GM12875 (cell line): ENCODE data around the gene TIMM44.
"Not testable (repeated sequence)": the region's sequence is repeated elsewhere in the genome, so short reads cannot be mapped to it uniquely, and the experiment has no call there.

Experiments used
- H3K4me3 ChIP-seq: one replicate; pipeline ENCODE4 v1.5.1; 2011; ENCODE audit warnings: low read depth, low read length, control low read depth
- TF ChIP-seq, protein P1 (sequence below): IDR thresholded peaks from 2 replicates; pipeline ENCODE4 v1.5.1; 2011; ENCODE audit warnings: low read depth, mild to moderate bottlenecking, control low read depth, inconsistent platforms, low read length, moderate library complexity, borderline replicate concordance; ENCODE audit not compliant: insufficient read depth

The TIMM44 gene

DNA sequence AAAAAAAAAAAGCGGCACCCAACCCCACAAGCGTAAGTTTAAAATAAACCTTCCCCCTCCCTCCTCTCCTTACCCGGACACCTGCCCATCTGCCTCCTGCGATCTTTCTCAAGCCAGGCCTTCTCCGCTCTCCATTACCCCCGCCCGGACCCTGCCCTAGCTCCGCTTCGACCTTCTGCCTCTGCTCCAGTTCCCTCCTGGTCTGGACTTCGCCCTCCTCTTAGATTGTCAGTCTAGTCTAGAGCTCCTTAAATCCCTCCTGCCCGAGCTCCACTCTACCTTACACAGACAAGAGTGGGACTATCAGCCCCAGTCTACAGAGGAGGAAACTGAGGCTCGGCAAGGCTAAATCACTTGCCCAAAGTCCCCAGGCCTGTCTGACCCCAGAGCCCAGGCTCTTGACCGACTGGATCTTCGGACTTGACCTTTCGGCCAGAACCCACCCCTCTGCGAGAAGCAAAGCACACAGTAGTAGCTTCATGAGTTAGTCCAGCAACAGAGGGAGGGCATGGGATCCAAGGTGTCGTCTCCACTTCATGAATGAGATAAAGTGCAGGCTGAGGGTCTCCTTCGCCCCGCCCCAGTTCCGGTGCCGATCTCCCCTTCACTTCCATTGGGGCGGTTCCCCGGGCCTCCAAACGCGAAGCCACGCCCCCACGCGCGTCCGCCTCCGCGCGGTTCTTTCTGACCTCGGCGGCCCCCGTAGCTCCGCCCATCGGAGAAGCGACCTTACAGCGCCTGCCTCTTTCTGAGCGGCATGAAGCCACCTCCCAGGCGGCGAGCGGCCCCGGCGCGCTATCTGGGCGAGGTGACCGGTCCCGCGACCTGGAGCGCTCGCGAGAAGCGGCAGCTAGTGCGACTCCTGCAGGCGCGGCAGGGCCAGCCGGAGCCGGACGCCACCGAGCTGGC is 23.6 kb downstream of the TIMM44 start, which contains the start of gene SNAPC2:
Gene SNAPC2, plus strand, starts transcription at position 729 of the 909 bp plus-strand sequence. Its CDS starts 29 bp downstream, at position 758.
- peak within 1 kb of the TSS; percentile 81 for H3K4me3 ChIP-seq
- TF ChIP-seq, protein P1, sequence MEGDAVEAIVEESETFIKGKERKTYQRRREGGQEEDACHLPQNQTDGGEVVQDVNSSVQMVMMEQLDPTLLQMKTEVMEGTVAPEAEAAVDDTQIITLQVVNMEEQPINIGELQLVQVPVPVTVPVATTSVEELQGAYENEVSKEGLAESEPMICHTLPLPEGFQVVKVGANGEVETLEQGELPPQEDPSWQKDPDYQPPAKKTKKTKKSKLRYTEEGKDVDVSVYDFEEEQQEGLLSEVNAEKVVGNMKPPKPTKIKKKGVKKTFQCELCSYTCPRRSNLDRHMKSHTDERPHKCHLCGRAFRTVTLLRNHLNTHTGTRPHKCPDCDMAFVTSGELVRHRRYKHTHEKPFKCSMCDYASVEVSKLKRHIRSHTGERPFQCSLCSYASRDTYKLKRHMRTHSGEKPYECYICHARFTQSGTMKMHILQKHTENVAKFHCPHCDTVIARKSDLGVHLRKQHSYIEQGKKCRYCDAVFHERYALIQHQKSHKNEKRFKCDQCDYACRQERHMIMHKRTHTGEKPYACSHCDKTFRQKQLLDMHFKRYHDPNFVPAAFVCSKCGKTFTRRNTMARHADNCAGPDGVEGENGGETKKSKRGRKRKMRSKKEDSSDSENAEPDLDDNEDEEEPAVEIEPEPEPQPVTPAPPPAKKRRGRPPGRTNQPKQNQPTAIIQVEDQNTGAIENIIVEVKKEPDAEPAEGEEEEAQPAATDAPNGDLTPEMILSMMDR: no peak

DNA sequence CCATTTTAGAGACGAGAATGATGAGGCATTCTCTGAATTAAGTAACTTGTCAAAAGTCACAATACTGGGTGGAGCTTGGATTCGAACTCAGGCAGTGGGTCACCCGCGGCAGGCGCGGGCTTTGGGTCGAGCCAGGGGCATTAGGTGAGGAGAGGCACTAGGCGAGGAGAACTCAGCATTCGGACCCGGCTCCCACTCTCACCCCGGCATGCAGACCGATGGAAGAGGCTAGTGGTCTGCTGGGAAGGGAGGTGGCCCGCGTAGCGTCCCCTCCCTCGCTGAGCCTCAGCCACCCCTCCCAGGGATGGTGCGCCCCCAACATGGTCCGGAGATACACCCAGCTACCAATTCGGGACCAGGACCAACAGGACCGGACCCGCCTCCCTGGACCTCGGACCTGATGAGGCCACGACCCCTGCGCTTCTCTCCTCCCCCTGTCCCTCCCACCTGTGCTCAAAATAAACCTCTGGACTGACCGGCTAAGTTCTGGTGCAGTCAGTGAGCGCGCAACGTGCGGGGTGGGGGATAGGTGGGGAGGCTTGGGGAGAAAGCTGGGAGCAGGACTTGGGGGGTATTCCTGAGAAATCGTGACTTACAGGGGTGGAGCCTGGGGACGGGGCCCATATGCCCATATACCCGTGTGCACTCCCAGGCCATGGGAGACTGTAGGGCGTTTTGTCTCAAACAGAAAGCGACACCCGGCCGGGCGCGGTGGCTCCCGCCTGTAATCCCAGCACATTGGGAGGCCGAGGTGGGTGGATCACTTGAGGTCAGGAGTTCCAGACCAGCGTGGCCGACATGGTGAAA is 24.6 kb downstream of the TIMM44 start:
- TF ChIP-seq, protein P1: no peak
- no peak overlapping the region for H3K4me3 ChIP-seq

DNA sequence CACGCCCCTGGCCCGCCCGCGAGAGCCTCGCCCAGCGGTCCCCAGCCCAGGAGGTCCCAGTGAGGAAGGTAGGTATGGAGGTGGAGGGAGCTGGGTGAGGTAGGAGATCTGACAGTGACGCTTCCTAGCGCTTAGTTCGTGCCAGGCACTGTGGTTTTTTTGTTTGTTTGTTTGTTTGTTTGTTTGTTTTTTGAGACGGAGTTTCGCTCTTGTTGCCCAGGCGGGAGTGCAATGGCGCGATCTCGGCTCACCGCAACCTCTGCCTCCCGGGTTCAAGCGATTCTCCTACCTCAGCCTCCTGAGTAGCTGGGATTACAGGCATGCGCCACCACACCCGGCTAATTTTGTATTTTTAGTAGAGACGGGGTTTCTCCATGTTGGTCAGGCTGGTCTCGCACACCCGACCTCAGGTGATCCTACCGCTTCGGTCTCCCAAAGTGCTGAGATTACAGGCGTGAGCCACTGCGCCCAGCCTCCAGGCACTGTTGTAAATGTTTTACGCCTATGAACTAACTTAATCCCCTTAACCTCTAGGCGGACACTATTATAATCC is 25.3 kb downstream of the TIMM44 start:
- H3K4me3 ChIP-seq: not testable (repeated sequence)

DNA sequence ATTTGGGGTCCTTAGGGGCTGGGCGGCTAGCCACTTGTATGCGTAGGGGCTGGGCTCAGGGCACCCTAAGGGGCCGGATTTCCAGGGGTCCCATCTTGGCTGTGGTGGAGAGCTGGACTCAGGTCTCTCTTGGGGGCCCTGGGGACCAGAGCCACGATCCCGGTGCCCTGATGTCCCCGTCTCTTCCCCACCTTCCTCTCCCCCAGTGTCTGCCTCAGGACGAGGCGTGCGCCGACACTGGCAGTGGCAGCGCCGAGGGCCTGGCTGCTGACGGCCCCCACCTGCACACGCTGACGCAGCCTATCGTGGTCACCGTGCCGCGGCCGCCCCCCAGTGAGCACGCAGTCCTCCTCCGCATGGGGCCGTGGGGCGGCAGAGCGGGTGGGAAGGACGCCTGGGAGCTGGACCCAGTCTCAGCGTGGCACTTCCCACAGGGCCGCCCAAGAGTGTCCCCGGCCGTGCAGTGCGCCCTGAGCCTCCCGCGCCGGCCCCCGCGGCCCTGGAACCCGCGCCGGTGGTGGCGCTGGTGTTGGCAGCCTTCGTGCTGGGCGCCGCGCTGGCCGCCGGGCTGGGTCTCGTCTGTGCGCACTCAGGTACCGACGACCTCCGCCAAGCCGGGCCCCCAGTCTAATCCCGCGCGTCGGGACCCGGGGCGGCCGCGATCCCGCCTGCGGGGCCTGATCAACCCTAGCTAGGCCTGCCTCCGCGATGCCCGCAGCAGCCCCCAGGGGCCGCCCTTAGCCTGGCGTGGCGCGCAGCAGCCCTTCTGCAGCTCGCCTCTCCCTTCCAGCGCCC is 26.0 kb downstream of the TIMM44 start:
- no peak overlapping the region for H3K4me3 ChIP-seq
- TF ChIP-seq, protein P1: peak; percentile 80

DNA sequence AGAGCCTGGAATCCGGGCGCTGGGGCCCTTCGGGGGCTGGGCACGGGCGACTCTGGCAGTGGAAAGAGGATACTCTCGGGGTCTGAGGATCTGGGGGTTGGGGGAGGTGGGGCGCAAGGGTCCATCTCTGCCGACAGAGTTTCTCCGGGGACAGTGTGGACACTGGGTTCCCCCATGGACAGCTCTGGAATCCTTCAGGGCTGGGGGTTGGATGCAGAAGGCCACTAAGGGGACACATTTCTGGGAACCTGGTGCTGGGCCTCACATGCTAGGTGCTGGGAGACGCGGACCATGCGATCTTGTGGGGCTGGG is 26.6 kb downstream of the TIMM44 start:
- H3K4me3 ChIP-seq: no peak overlapping the region
- TF ChIP-seq, protein P1: no peak

DNA sequence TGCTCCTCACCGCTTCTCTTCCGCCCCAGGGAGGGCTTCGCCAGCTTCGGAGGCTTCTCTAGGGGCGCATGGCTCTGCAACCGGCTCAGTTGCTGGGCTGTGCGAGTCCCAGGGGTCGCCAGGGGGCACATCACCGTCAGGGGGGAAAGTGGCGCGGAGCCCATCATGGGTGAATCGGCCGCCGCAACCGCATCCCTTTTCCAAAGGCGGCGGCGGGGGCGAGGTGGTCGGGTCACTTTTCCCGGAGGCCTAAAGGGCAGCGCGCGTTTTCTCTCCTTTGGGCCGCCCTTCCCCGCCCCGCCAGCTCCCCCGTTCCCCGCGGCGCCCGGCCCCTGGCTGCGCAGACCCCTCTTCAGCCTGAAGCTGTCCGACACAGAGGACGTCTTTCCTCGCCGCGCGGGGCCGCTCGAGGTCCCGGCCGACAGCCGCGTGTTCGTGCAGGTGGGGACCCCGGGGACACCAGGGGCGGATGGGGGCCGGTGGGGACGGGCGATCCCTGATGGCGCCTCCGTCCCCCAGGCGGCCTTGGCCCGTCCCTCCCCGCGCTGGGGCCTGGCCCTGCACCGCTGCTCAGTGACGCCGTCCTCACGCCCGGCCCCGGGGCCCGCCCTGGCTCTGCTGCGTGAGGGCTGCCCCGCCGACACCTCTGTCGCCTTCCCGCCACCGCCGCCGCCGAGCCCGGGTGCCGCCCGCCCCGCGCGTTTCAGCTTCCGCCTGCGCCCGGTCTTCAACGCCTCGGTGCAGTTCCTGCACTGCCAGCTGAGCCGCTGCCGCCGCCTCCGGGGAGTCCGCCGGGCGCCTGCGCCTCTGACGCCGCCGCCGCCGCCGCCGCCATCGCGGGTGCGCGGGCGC is 27.1 kb downstream of the TIMM44 start:
- peak overlapping the region; percentile 43 for H3K4me3 ChIP-seq
- TF ChIP-seq, protein P1: no peak
